Right lung (tissue), 5 donors: Measurements from ENCODE around the gene ASIC3. TPM values are rescaled to one million over a fixed set of nuclear protein-coding genes. Genes with fewer than 3 reads are reported as not detected.
"Not testable (repeated sequence)": the region's sequence is repeated elsewhere in the genome, so short reads cannot be mapped to it uniquely, and the experiment has no call there.

Experiments
- DNase-seq, 2 donors: peaks; one replicate each; pipeline ENCODE4 v3.0.0-alpha.2; 2013
- polyA plus RNA-seq, 5 donors: library from polyadenylated mRNA; unstranded; fragments of 120-200 nt; gene quantifications; one replicate each; pipeline versions ENCODE4 v1.2.1 to v1.2.3, GENCODE V29; 2013; ENCODE audit warnings: inconsistent platforms in 1 of 5, low replicate concordance in 1 of 5; ENCODE audit not compliant: insufficient read length in 5 of 5, insufficient read depth in 1 of 5

The ASIC3 gene
- polyA plus RNA-seq, 5 donors: 2.2 to 7.0 (median 4.5) TPM

- DNase-seq: no peak
Measured at GRCh38 chr7:151032936-151033863, 15.1 kb upstream of the ASIC3 start.

- DNase-seq: no peak
Measured at GRCh38 chr7:151033864-151034249, 14.5 kb upstream of the ASIC3 start.

GRCh38 chr7:151034312-151035025, 13.9 kb upstream of the ASIC3 start:
- no peak for DNase-seq

GRCh38 chr7:151035026-151035717, 13.2 kb upstream of the ASIC3 start:
- DNase-seq: no peak

GRCh38 chr7:151035902-151036301, 12.4 kb upstream of the ASIC3 start:
- no peak for DNase-seq

GRCh38 chr7:151038951-151039849, 9.1 kb upstream of the ASIC3 start:
- no peak for DNase-seq

GRCh38 chr7:151039850-151040548, 8.3 kb upstream of the ASIC3 start:
- no peak for DNase-seq

- no peak for DNase-seq
Measured at GRCh38 chr7:151040616-151041375, 7.5 kb upstream of the ASIC3 start.

GRCh38 chr7:151043449-151043848, 4.9 kb upstream of the ASIC3 start:
- DNase-seq: not testable (repeated sequence)

- DNase-seq: no peak
Measured at GRCh38 chr7:151043959-151044358, 4.4 kb upstream of the ASIC3 start.

GRCh38 chr7:151045262-151045661, 3.1 kb upstream of the ASIC3 start:
- DNase-seq: no peak

- no peak for DNase-seq
Measured at GRCh38 chr7:151045967-151046366, 2.4 kb upstream of the ASIC3 start.

- DNase-seq: peak; percentile 61 to 63
Measured at GRCh38 chr7:151046603-151047573, 1.4 kb upstream of the ASIC3 start.

GRCh38 chr7:151048911-151049463, 656 bp downstream of the ASIC3 start:
- DNase-seq: no peak

- peak; percentile 65 to 70 for DNase-seq
Measured at GRCh38 chr7:151051108-151051507, 2.8 kb downstream of the ASIC3 start.

GRCh38 chr7:151053096-151053495, 4.8 kb downstream of the ASIC3 start:
- no peak for DNase-seq

GRCh38 chr7:151053751-151054150, 5.4 kb downstream of the ASIC3 start:
- DNase-seq: no peak

GRCh38 chr7:151056283-151056665, 7.9 kb downstream of the ASIC3 start:
- no peak for DNase-seq
